Liver (tissue), 9 donors: Measurements from ENCODE around the gene NUAK1. TPM values are rescaled to one million over a fixed set of nuclear protein-coding genes. Genes with fewer than 3 reads are reported as not detected.

Experiments
- DNase-seq: peaks from one replicate; pipeline ENCODE4 v3.0.0-alpha.2; 2017; ENCODE audit warnings: low spot score
- H3K27ac ChIP-seq, 2 donors: one replicate each; pipeline ENCODE4 v1.7.0; 2013; ENCODE audit warnings: inconsistent platforms in 2 of 2, low read length in 2 of 2, control low read depth in 1 of 2, low read depth in 1 of 2, mild to moderate bottlenecking in 1 of 2
- H3K27me3 ChIP-seq, 4 donors: one replicate each; pipeline versions ENCODE4 v1.6.1 to v1.7.0; 2013; ENCODE audit warnings: low read length in 3 of 4, inconsistent platforms in 1 of 4, mild to moderate bottlenecking in 1 of 4, moderate library complexity in 1 of 4; ENCODE audit not compliant: control insufficient read depth in 4 of 4, insufficient read depth in 4 of 4
- H3K36me3 ChIP-seq, 4 donors: one replicate each; pipeline versions ENCODE4 v1.6.1 to v1.7.0; 2013; ENCODE audit warnings: low read length in 3 of 4, mild to moderate bottlenecking in 3 of 4, low read depth in 1 of 4, moderate library complexity in 1 of 4; ENCODE audit not compliant: control insufficient read depth in 4 of 4, insufficient read depth in 3 of 4
- H3K4me1 ChIP-seq, 4 donors: one replicate each; pipeline versions ENCODE4 v1.6.1 to v1.7.0; 2013; ENCODE audit warnings: low read length in 3 of 4, mild to moderate bottlenecking in 3 of 4, moderate library complexity in 1 of 4; ENCODE audit not compliant: control insufficient read depth in 4 of 4, insufficient read depth in 4 of 4
- H3K4me3 ChIP-seq, 3 donors: one replicate each; pipeline versions ENCODE4 v1.6.1 to v1.7.0; 2013; ENCODE audit warnings: low read length in 3 of 3, control low read depth in 1 of 3, low read depth in 1 of 3, mild to moderate bottlenecking in 1 of 3
- H3K9ac ChIP-seq, 2 donors: one replicate each; pipeline ENCODE4 v1.7.0; 2013; ENCODE audit warnings: low read length in 2 of 2, mild to moderate bottlenecking in 2 of 2, moderate library complexity in 2 of 2, control low read depth in 1 of 2, low read depth in 1 of 2
- H3K9me3 ChIP-seq, 4 donors: one replicate each; pipeline versions ENCODE4 v1.6.1 to v1.7.0; 2013; ENCODE audit warnings: low read length in 3 of 4; ENCODE audit not compliant: control insufficient read depth in 4 of 4
- EGR1 ChIP-seq, 2 donors: IDR thresholded peaks; 2 replicates each; pipeline ENCODE4 v1.6.1; 2016 to 2018; ENCODE audit warnings: antibody characterized with exemption in 2 of 2, low read depth in 2 of 2
- FOXA1 ChIP-seq: IDR thresholded peaks from 2 replicates; pipeline ENCODE4 v1.6.1; 2016; ENCODE audit warnings: antibody characterized with exemption
- HNF4A ChIP-seq, 2 donors: conservative IDR thresholded peaks; 2 replicates each; pipeline ENCODE4 v1.6.1; 2016; ENCODE audit warnings: antibody characterized with exemption in 2 of 2, mild to moderate bottlenecking in 2 of 2
- HNF4G ChIP-seq: IDR thresholded peaks from 2 replicates; pipeline ENCODE4 v1.6.1; 2016; ENCODE audit warnings: antibody characterized with exemption
- JUND ChIP-seq, 2 donors: IDR thresholded peaks; 2 replicates each; pipeline ENCODE4 v1.6.1; 2016; ENCODE audit warnings: antibody characterized with exemption in 2 of 2
- NR2F2 ChIP-seq: IDR thresholded peaks from 2 replicates; pipeline ENCODE4 v1.6.1; 2016; ENCODE audit warnings: antibody characterized with exemption
- RAD21 ChIP-seq, 2 donors: IDR thresholded peaks; 2 replicates each; pipeline ENCODE4 v1.6.1; 2016; ENCODE audit warnings: antibody characterized with exemption in 2 of 2, mild to moderate bottlenecking in 2 of 2
- RXRA ChIP-seq, 2 donors: IDR thresholded peaks; 2 replicates each; pipeline ENCODE4 v1.6.1; 2017 to 2018; ENCODE audit warnings: antibody characterized with exemption in 2 of 2, mild to moderate bottlenecking in 1 of 2
- SP1 ChIP-seq: IDR thresholded peaks from 2 replicates; pipeline ENCODE4 v1.6.1; 2018; ENCODE audit warnings: antibody characterized with exemption, mild to moderate bottlenecking
- TAF1 ChIP-seq: conservative IDR thresholded peaks from 2 replicates; pipeline ENCODE4 v1.6.1; 2016; ENCODE audit warnings: antibody characterized with exemption, mild to moderate bottlenecking
- YY1 ChIP-seq: IDR thresholded peaks from 2 replicates; pipeline ENCODE4 v1.6.1; 2016; ENCODE audit warnings: antibody characterized with exemption, mild to moderate bottlenecking
- WGBS: extraction: QIAGEN DNeasy Blood & Tissue Kit; methylation state at CpG from one replicate; pipeline ENCODE4 v1.1.7; 2013; 5-methylcytosine and 5-hydroxymethylcytosine counted together
- polyA plus RNA-seq, 2 donors: library from polyadenylated mRNA; stranded (reverse) in 1 of 2; unstranded in 1 of 2; fragments of 200-250 nt in 1 of 2; fragments of >200 nt in 1 of 2; fragmentation: Nextera tagmentation in 1 of 2; extraction: Ambion mirVana in 1 of 2; gene quantifications; one replicate each; pipeline versions ENCODE4 v1.2.1 to v1.2.3, GENCODE V29; 2013 to 2015
- total RNA-seq, 2 donors: library from RNA; depleted of rRNA; stranded (reverse); fragments of >200 nt; gene quantifications; one replicate each; pipeline ENCODE4 v1.2.3, GENCODE V29; 2014
- TF ChIP-seq, protein P1 (sequence below): IDR thresholded peaks from 2 replicates; pipeline ENCODE4 v1.6.1; 2016; ENCODE audit warnings: antibody characterized with exemption
- TF ChIP-seq, protein P2 (sequence below): IDR thresholded peaks from 2 replicates; pipeline ENCODE4 v1.6.1; 2016; ENCODE audit warnings: antibody characterized with exemption
- TF ChIP-seq, protein P3 (sequence below): fragments of 150-350 bp; IDR thresholded peaks from 2 replicates; pipeline ENCODE4 v1.5.1; 2017; ENCODE audit warnings: improper control_type of control experiment, low read depth, low read length; ENCODE audit not compliant: missing input control
- TF ChIP-seq, protein P4 (sequence below): IDR thresholded peaks from 2 replicates; pipeline ENCODE4 v1.6.1; 2016; ENCODE audit warnings: antibody characterized with exemption, mild to moderate bottlenecking
- donor health status: healthy.
- donor health status: healthy.
- donor health status: healthy.
- donor health status: healthy.
- donor health status: healthy.

NUAK1 gene
- total and polyA plus RNA-seq, 4 donors, result 2.5 to 9.3 (median 3.9) TPM

DNA sequence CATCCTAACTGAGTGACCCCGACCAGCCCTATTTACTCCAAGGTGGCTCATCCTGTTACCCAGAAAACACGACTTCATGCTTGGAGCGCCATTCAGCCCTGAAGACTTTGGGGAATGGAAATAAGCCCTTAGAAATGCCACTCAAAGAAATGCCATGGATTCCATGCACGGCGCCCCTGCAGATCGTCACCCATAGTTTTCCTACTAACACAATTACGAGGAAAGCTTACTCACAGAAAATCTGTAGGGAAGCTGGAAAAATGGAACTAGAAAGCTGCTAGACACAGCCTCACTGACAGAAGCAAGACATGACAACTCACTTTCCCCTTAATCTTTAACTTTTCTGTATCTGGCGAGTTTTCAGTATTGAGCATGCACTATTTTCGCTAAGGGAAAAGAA lies 19.5 kb downstream of the NUAK1 start:
- Histone ChIP-seq H3K9me3 (no peaks in the 10 kb centered on the region), H3K36me3 (no peaks in the 10 kb centered on the region), H3K27ac (peak overlapping the region; percentile 87 to 89), H3K27me3 (no peaks in the 10 kb centered on the region), H3K4me1 (peaks cover 18 to 61% (median 39%) of the 10 kb centered on the region in 4 donors), H3K4me3 (peak overlapping the region in 1 of 3 donors; percentile 19), H3K9ac (peak overlapping the region in 1 of 2 donors; percentile 44)
- 60% methylated on average over 9 of the region's 9 CpGs for WGBS
- TF ChIP-seq TAF1 (no peak), NR2F2 (no peak), SP1 (no peak), EGR1 (IDR thresholded peaks at IDR 0.05; ENCODE audit: low read depth in 2 of 2) (no peak), HNF4G (no peak), YY1 (no peak), JUND (IDR thresholded peaks at IDR 0.05) (no peak), FOXA1 (no peak)
- TF ChIP-seq, protein P1, sequence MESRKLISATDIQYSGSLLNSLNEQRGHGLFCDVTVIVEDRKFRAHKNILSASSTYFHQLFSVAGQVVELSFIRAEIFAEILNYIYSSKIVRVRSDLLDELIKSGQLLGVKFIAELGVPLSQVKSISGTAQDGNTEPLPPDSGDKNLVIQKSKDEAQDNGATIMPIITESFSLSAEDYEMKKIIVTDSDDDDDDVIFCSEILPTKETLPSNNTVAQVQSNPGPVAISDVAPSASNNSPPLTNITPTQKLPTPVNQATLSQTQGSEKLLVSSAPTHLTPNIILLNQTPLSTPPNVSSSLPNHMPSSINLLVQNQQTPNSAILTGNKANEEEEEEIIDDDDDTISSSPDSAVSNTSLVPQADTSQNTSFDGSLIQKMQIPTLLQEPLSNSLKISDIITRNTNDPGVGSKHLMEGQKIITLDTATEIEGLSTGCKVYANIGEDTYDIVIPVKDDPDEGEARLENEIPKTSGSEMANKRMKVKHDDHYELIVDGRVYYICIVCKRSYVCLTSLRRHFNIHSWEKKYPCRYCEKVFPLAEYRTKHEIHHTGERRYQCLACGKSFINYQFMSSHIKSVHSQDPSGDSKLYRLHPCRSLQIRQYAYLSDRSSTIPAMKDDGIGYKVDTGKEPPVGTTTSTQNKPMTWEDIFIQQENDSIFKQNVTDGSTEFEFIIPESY, result no peak
- TF ChIP-seq, protein P2, sequence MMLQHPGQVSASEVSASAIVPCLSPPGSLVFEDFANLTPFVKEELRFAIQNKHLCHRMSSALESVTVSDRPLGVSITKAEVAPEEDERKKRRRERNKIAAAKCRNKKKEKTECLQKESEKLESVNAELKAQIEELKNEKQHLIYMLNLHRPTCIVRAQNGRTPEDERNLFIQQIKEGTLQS, result no peak
- DNase-seq, result no peak

DNA sequence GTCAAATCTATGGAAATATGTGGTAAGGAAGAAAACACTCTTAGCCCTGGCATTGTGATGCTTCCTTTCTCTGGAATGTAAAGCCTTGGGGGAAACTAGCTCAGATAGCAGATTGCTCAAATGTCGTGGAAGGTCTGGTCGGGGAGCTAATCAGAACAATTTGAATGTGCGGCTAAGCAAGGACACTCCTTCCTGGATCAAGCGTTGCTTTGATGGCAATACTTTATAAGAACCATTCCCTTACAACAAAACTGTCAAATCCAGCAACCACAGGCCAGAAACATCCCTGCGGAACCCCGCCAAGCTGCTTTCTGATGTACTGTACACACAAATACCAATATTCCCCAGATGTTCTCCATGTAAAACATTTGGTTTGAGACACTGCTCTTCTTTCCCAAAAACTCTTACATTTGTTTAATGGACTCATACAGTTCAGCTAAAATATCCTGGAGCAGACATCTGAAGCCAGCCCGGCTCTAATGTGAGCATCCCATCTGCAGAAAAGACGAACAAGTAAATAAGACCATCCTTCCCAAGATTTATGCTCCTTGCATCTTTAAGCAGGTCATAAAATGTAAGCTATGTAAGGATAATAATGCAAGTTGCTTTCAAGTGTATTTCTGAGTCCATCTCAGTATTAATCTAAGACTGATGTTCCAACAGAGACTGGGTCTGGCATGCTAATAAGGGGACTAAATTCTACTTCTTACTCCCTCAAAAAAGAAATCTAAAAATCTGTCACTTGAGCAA lies 20.2 kb downstream of the NUAK1 start:
- no peaks in the 10 kb centered on the region for H3K27me3 ChIP-seq
- H3K4me3 ChIP-seq, result no peak overlapping the region
- no peak overlapping the region for H3K9ac ChIP-seq
- 90% methylated on average over 8 of the region's 8 CpGs for WGBS
- no peaks in the 10 kb centered on the region for H3K9me3 ChIP-seq
- no peak for TF ChIP-seq TAF1
- TF ChIP-seq HNF4A (conservative IDR thresholded peaks at IDR 0.05), result no peak
- no peak for TF ChIP-seq RXRA (IDR thresholded peaks at IDR 0.05)
- TF ChIP-seq EGR1 (IDR thresholded peaks at IDR 0.05; ENCODE audit: low read depth in 2 of 2), result no peak
- TF ChIP-seq RAD21 (IDR thresholded peaks at IDR 0.05), result no peak
- TF ChIP-seq YY1, result no peak
- TF ChIP-seq, protein P3, sequence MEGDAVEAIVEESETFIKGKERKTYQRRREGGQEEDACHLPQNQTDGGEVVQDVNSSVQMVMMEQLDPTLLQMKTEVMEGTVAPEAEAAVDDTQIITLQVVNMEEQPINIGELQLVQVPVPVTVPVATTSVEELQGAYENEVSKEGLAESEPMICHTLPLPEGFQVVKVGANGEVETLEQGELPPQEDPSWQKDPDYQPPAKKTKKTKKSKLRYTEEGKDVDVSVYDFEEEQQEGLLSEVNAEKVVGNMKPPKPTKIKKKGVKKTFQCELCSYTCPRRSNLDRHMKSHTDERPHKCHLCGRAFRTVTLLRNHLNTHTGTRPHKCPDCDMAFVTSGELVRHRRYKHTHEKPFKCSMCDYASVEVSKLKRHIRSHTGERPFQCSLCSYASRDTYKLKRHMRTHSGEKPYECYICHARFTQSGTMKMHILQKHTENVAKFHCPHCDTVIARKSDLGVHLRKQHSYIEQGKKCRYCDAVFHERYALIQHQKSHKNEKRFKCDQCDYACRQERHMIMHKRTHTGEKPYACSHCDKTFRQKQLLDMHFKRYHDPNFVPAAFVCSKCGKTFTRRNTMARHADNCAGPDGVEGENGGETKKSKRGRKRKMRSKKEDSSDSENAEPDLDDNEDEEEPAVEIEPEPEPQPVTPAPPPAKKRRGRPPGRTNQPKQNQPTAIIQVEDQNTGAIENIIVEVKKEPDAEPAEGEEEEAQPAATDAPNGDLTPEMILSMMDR, result no peak
- no peak for TF ChIP-seq SP1
- TF ChIP-seq, protein P4, sequence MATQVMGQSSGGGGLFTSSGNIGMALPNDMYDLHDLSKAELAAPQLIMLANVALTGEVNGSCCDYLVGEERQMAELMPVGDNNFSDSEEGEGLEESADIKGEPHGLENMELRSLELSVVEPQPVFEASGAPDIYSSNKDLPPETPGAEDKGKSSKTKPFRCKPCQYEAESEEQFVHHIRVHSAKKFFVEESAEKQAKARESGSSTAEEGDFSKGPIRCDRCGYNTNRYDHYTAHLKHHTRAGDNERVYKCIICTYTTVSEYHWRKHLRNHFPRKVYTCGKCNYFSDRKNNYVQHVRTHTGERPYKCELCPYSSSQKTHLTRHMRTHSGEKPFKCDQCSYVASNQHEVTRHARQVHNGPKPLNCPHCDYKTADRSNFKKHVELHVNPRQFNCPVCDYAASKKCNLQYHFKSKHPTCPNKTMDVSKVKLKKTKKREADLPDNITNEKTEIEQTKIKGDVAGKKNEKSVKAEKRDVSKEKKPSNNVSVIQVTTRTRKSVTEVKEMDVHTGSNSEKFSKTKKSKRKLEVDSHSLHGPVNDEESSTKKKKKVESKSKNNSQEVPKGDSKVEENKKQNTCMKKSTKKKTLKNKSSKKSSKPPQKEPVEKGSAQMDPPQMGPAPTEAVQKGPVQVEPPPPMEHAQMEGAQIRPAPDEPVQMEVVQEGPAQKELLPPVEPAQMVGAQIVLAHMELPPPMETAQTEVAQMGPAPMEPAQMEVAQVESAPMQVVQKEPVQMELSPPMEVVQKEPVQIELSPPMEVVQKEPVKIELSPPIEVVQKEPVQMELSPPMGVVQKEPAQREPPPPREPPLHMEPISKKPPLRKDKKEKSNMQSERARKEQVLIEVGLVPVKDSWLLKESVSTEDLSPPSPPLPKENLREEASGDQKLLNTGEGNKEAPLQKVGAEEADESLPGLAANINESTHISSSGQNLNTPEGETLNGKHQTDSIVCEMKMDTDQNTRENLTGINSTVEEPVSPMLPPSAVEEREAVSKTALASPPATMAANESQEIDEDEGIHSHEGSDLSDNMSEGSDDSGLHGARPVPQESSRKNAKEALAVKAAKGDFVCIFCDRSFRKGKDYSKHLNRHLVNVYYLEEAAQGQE, result no peak
- H3K27ac ChIP-seq, result peak overlapping the region; percentile 8 to 89
- peaks cover 21 to 69% (median 47%) of the 10 kb centered on the region in 4 donors for H3K4me1 ChIP-seq
- DNase-seq, result no peak
- H3K36me3 ChIP-seq, result no peaks in the 10 kb centered on the region
